AG10803 (cell line): Measurements from ENCODE around the gene DCUN1D3.
A peak's percentile ranks its signal among the peaks of the same experiment; 100 is the strongest.

ENCODE experiments used
- DNase-seq: peaks from one replicate; pipeline ENCODE4 v3.0.0; 2010; ENCODE audit warnings: low read depth
- H3K4me3 ChIP-seq: 2 replicates; pipeline ENCODE4 v1.5.1; 2011; ENCODE audit warnings: mild to moderate bottlenecking, low read length, control low read depth
- TF ChIP-seq, protein P1 (sequence below): conservative IDR thresholded peaks from 2 replicates; pipeline ENCODE4 v1.5.1; 2011; ENCODE audit warnings: mild to moderate bottlenecking, low read length, control low read depth, inconsistent platforms

Gene DCUN1D3

DNA sequence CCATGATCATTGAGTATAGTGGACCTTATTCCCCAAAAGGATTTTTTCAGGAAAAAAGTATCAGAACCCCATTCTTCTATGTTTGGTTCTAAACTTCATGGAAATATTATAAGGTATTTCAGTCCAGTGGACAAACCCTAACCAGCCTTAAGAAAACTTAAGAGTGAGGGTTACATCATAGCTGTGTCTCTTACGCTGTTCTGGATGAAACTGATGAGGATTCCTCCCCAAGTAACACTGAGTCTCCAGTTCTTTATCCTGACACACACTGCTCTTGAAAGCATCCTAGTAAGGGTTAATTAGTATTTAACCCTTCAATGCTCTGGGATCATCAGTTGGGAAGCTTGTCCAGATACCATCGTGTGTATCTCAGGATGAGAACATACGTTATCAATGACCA lies 5.4 kb upstream of the DCUN1D3 start:
- TF ChIP-seq, protein P1, sequence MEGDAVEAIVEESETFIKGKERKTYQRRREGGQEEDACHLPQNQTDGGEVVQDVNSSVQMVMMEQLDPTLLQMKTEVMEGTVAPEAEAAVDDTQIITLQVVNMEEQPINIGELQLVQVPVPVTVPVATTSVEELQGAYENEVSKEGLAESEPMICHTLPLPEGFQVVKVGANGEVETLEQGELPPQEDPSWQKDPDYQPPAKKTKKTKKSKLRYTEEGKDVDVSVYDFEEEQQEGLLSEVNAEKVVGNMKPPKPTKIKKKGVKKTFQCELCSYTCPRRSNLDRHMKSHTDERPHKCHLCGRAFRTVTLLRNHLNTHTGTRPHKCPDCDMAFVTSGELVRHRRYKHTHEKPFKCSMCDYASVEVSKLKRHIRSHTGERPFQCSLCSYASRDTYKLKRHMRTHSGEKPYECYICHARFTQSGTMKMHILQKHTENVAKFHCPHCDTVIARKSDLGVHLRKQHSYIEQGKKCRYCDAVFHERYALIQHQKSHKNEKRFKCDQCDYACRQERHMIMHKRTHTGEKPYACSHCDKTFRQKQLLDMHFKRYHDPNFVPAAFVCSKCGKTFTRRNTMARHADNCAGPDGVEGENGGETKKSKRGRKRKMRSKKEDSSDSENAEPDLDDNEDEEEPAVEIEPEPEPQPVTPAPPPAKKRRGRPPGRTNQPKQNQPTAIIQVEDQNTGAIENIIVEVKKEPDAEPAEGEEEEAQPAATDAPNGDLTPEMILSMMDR: no peak
- H3K4me3 ChIP-seq: no peak overlapping the region
- DNase-seq: no peak

DNA sequence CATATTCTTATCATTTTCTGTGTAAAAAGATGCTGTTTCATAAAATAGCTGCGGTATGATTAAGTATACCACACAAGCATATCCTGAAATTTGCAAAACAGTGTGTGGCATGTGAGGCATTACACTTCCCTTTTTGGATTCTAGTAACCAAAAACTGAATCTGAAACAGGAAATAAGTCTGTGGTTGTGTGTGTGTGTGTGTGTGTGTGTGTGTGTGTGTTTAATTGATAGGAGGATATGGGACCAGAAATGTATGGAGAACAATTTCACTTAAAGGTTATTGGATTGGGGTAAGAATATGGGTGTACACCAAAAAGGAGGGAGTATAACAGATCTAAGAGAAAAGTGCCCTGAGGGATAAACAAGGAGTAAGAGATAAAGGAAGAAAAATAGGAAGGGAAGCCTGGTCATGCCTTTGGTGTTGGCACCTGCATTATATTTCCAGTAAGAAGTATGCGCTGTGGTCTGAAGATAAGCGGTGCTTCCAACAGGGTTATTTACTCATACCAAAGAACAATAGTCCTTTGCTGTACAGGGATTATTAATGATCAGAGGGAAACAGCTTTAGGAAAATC lies 4.4 kb upstream of the DCUN1D3 start:
- TF ChIP-seq, protein P1: no peak
- DNase-seq: peak; percentile 82
- no peak overlapping the region for H3K4me3 ChIP-seq

- H3K4me3 ChIP-seq: no peak overlapping the region
- DNase-seq: no peak
- TF ChIP-seq, protein P1: no peak
These were observed 3.8 kb upstream of the DCUN1D3 start for GRCh38 chr16:20903899-20904506.

- TF ChIP-seq, protein P1: no peak
- DNase-seq: no peak
- no peak overlapping the region for H3K4me3 ChIP-seq
These were observed 3.1 kb upstream of the DCUN1D3 start for GRCh38 chr16:20903116-20903898.

- DNase-seq: no peak
- TF ChIP-seq, protein P1: no peak
- no peak overlapping the region for H3K4me3 ChIP-seq
These were observed 2.3 kb upstream of the DCUN1D3 start for GRCh38 chr16:20902426-20902825.

DNA sequence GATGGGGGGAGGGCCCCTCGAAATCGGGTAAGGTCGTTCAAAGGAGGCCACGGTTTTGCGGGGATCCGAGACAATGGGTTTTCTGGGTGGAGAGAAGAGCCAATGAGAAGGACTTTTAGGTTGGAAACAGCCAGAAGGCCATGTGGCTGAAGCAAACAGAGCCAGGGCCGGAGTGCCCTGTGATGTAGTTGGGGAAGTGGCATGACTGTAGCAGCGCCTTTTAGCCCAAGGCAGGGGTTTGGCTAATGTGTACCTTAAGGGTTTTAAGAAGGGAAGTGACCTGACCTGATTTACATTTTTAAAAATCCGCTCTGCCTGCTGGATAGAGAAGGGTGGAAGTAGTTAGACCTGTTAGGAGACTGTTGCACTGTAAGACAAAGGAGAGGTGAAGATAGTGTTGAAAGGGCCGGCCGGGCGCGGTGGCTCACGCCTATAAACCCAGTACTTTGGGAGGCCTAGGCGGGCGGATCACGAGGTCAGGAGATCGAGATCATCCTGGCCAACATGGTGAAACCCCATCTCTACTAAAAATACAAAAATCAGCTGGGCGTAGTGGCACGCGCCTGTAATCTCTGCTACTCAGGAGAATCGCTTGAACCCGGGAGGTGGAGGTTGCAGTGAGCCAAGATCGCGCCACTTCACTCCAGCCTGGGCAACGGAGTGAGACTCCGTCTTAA lies 1.4 kb upstream of the DCUN1D3 start:
- H3K4me3 ChIP-seq: peak overlapping the region; percentile 98
- TF ChIP-seq, protein P1: no peak
- peak; percentile 52 for DNase-seq

- no peak for DNase-seq
- peak overlapping the region; percentile 98 for H3K4me3 ChIP-seq
- TF ChIP-seq, protein P1: no peak
These were observed 894 bp upstream of the DCUN1D3 start for GRCh38 chr16:20901068-20901435.
